ENCODE results near the gene ELL2. TPM values are rescaled to one million over a fixed set of nuclear protein-coding genes. Genes with fewer than 3 reads are reported as not detected.
"Not testable (repeated sequence)": the region's sequence is repeated elsewhere in the genome, so short reads cannot be mapped to it uniquely, and the experiment has no call there.

Gene ELL2
- total RNA-seq, 1 donor from 2014 or later = 52.1 TPM

- no peaks in the 10 kb centered on the region for H3K9me3 ChIP-seq
- no peak for ATAC-seq
- intact Hi-C loops (cut with DNase I) = no loop called here
- no peak overlapping the region for H3K27ac ChIP-seq
- no peaks in the 10 kb centered on the region for H3K36me3 ChIP-seq
- H3K4me1 ChIP-seq = peaks cover 17% of the 10 kb centered on the region
- no peak overlapping the region for H3K4me3 ChIP-seq
- no peak for TF ChIP-seq CTCF (IDR thresholded peaks at IDR 0.05)
- H3K27me3 ChIP-seq = no peaks in the 10 kb centered on the region
- no peak for DNase-seq
Measured at GRCh38 chr5:95928724-95929253, 32.9 kb downstream of the ELL2 start.

- H3K9me3 ChIP-seq = no peaks in the 10 kb centered on the region
- peaks cover 17% of the 10 kb centered on the region for H3K4me1 ChIP-seq
- H3K27me3 ChIP-seq = no peaks in the 10 kb centered on the region
- intact Hi-C loops (cut with DNase I) = no loop called here
- ATAC-seq (no peak), DNase-seq (no peak)
- TF ChIP-seq CTCF (IDR thresholded peaks at IDR 0.05) = no peak
- H3K36me3 ChIP-seq = no peaks in the 10 kb centered on the region
- H3K4me3 ChIP-seq = no peak overlapping the region
- no peak overlapping the region for H3K27ac ChIP-seq
Measured at GRCh38 chr5:95927927-95928723, 33.5 kb downstream of the ELL2 start.

GRCh38 chr5:95927300-95927699, 34.4 kb downstream of the ELL2 start:
- intact Hi-C loops (cut with DNase I); H3K4me3 ChIP-seq; H3K36me3 ChIP-seq; H3K9me3 ChIP-seq; H3K27me3 ChIP-seq; H3K27ac ChIP-seq; ATAC-seq; DNase-seq: not testable (repeated sequence)
- peaks cover 17% of the 10 kb centered on the region for H3K4me1 ChIP-seq

- Histone ChIP-seq H3K4me1 (peaks cover 17% of the 10 kb centered on the region), H3K9me3 (no peaks in the 10 kb centered on the region), H3K36me3 (no peaks in the 10 kb centered on the region), H3K27me3 (no peaks in the 10 kb centered on the region), H3K4me3 (no peak overlapping the region), H3K27ac (no peak overlapping the region)
- DNase-seq (no peak), ATAC-seq (no peak)
- intact Hi-C loops (cut with DNase I) = no loop called here
- no peak for TF ChIP-seq CTCF (IDR thresholded peaks at IDR 0.05)
Measured at GRCh38 chr5:95925939-95926338, 35.7 kb downstream of the ELL2 start.

- Histone ChIP-seq H3K4me1 (peaks cover 17% of the 10 kb centered on the region), H3K9me3 (no peaks in the 10 kb centered on the region), H3K27me3 (no peaks in the 10 kb centered on the region), H3K4me3 (no peak overlapping the region), H3K27ac (no peak overlapping the region), H3K36me3 (no peaks in the 10 kb centered on the region)
- no peak for TF ChIP-seq CTCF (IDR thresholded peaks at IDR 0.05)
- no peak for ATAC-seq
- DNase-seq = no peak
- intact Hi-C loops (cut with DNase I) = no loop called here
Measured at GRCh38 chr5:95925378-95925744, 36.3 kb downstream of the ELL2 start.

- Histone ChIP-seq H3K27me3 (no peaks in the 10 kb centered on the region), H3K36me3 (no peaks in the 10 kb centered on the region), H3K4me1 (peaks cover 17% of the 10 kb centered on the region), H3K27ac (no peak overlapping the region), H3K9me3 (no peaks in the 10 kb centered on the region), H3K4me3 (no peak overlapping the region)
- no peak for TF ChIP-seq CTCF (IDR thresholded peaks at IDR 0.05)
- ATAC-seq (peak; percentile 90), DNase-seq (no peak)
- intact Hi-C loops (cut with DNase I) = no loop called here
Measured at GRCh38 chr5:95924720-95925377, 36.8 kb downstream of the ELL2 start.
